Middle frontal gyrus (tissue), 1 donor: ENCODE measurements around the gene IGDCC3.

ENCODE experiments used
- DNase-seq: peaks from one replicate; pipeline ENCODE4 v3.0.0-alpha.2; 2015; ENCODE audit warnings: low spot score; ENCODE audit errors: extremely low spot score

Gene IGDCC3

DNA sequence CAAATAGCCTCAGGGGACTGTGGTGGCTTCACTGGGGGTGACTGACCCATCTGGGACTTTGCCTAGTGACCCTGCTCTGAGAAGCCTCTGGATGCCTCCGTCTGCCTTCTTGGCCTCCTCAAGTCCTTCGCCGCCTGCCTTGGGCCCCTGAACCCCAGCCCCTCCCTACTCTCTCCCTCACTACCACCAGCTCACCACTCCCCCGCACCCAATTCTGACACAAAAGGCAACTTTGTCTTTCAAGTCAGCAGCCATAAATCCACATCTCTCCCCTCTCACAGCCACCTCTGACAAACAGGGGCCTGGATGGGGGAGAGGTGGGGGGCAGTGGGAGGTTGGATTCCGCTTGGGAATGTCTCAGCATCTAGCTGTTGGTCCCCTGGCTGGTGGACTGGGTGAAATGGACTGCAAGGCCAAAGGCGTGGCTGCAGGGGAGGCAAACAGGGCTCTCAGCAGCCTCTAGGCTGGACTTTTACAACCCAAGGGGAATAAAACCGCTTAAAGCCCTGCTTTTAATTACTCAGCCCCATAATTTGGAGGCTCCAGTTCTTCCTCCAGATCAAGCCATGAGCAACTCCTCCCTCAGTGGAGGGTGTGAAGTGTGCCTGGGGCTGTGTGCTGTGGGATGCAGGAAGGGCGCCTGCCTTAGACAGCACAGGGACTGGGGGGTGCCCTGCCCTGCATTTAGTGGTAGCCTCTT lies 33.4 kb downstream of the IGDCC3 start:
- no peak for DNase-seq

DNA sequence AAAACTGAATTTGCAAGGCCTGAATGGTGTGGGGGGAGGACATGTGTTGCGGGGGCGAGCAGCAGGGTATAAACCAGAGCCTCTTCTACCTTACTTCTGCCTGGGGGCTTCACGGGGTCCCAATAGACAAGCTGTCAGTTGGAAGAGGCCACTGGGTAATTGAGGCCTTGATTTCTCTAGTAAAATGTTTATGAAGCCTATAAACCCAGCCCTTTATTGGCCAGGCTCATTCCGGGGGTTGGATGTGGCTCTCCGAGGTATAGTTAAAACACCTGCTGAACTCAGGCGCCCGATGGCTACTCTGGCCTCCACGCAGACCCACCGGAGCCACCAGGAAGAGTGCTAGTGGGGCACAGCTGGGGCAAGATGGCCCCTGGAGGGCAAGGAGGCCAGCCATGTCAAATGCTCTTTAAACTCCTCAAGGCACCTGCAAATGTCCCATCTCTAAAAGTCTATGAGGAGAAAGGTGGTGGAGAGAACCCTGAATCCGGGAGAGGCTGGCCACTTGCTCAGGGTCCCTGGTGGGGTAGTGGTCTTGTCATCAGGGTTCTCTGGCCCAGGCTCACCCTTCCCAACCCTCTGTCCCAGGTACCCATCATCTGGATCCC lies 34.3 kb downstream of the IGDCC3 start:
- DNase-seq: no peak

DNA sequence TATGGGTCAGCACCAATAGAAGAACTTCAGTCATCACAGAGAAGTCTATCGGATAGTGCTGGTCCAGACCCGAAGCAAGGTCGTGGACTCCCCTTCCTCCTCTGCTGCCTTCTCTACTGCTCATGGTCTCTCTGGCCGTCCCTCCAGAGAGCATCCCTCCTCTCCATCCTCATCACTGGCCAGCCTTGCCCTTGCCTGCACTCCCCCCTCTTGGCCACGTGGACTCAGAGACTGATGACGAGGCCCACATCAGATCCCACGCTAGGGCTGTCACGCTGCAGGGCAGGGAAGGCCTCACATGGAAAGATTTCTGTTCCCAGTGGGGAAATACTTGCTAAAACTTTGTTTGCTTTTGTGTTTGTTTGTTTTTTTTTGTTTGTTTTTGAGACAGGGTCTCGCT lies 35.3 kb downstream of the IGDCC3 start:
- no peak for DNase-seq

DNA sequence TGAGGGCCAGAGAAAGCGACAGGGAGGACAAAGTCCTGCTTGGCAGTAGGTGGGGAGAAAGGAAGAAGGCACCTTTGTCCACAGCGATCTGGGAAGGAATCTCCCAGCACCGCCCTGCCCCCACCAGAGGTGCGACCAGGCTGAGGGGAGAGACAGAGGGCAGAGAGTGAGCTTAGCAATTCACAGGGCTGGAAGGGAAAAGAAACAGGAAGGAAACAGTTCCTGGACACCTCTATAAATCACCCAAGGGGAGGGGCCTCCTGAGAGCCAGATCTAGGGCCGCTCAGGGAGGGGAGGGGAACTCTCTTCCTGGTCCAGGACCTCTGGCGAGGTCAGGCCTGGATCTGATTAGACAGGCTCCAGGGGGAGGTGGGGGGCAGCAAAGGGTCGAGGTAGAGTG lies 37.9 kb downstream of the IGDCC3 start:
- no peak for DNase-seq

DNA sequence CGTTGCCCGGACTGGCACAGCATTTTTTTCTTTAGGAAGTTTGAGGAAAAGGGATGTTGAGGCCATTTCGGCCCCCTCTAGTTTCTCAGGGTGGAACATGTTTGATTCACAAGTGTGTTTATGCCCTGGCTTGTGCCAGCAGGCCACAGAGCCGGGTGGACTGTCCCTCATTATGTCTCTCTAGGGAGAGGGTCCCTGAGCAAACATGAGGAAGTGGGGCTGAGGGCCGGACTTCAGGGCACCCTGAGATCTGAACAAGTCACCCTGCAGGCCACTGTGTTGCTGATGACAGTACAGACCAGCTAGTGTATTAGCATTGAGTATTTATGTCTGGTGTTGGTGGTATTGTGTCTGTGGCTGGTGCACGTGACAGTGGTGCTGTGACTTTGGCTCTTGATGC lies 38.4 kb downstream of the IGDCC3 start:
- no peak for DNase-seq

DNA sequence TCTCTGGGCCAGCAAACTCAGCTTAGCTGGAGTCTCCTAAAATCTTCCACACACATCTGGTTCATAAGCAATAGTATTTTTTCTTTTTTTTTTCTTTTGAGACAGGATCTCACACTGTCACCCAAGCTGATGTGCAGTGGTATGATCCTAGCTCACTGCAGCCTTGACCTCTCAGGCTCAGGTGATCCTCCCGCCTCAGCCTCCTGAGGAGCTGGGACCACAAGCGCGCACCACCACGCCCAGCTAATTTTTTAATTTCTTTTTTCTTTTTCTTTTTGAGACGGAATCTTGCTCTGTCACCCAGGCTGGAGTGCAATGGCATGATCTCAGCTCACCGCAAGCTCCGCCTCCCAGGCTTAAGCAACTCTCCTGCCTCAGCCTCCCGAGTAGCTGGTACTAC lies 39.0 kb downstream of the IGDCC3 start:
- no peak for DNase-seq

DNA sequence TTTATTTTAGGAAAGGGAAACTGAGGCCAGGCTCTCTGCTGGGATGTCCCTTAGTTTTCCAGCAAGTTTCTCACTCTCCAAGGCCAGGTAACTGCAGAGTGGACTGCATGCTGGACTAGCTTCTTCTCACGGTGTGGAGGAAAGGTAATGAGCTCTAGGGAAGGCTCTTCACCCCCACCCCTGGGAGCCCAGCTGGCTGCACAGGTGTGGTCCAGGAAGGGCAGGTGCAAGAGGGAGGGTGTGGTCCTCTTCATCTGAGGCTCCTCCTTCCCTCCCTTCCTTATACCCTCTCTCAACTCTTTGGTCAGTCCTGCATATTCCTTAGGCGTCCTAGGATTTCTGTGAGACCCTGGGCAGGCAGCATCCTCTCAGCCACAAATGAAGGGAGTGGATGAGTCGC lies 39.4 kb downstream of the IGDCC3 start:
- DNase-seq: no peak

DNA sequence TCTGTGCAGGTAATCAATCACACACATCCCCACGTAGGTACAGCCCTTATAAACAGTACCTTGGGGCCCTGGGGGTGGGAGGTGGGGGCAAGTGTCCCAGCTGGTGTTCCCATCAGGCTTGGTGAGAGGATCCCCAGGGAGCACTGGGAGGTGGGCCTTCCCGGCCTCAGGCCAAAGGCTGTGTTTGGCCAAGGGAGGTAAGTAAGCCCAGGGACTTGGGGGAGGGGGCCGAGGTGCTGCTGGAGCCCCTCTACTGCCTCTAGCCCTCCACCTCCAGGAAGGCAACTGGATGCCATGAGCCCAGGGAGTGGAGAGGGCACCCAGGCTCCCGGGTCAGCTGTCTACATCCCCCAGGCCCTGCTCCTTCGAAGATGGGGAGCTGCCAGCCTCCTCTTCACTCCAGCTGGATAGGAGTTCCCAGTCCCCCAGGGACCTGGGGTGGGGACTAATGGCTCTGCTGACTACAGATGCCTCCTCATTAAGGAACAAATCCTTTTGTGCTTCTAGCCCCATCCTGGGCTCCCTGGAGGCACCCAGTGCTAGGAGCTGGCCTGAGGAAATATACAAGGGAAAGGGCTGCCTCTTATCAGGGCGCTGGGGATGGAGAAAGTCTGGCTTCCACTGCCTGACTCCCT lies 40.2 kb downstream of the IGDCC3 start:
- DNase-seq: no peak

DNA sequence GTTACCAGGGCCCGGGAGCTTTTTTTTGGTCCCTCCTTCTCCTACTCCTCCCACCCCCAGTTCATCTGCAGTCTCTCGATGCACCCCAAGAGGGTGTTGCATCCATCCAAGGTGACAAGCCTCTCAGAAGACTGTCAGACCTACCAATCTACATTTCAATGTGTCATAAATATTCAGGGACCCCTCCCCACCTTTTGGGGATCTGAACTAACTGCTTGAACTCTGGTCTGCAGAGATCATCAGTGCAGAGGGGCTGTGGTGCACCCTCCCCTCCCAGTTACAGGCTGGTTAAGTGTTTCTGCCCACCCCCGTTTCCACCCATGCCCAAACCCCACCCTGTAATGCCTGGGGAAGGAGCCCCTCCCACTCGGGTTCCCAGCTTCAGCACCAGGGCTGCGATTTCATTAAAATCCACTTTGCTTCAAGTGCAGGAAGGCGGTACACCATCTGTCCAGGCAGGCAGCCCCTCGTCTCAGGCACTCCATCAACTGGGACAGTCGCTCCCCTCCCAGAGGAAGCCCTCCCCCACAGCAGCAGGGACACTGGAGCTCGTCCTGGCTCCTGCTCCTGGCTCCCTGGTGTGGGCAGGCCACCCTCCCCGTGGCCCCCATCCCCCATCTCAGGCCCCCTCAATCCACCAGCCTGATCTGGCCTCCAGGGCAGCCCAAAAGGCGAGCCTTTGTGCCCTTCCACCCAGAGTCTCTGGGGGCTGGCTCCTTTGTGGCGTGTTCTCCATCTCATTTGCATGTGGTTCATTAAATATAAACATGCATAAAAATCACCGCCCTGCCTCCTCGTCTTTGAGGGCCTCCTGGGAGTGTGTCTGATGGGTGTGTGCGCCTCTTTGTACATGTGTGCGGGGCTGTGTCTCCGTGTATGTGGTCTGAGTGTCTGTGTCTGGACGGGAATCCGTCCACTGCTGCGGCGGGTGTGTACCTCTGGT lies 41.0 kb downstream of the IGDCC3 start:
- no peak for DNase-seq

DNA sequence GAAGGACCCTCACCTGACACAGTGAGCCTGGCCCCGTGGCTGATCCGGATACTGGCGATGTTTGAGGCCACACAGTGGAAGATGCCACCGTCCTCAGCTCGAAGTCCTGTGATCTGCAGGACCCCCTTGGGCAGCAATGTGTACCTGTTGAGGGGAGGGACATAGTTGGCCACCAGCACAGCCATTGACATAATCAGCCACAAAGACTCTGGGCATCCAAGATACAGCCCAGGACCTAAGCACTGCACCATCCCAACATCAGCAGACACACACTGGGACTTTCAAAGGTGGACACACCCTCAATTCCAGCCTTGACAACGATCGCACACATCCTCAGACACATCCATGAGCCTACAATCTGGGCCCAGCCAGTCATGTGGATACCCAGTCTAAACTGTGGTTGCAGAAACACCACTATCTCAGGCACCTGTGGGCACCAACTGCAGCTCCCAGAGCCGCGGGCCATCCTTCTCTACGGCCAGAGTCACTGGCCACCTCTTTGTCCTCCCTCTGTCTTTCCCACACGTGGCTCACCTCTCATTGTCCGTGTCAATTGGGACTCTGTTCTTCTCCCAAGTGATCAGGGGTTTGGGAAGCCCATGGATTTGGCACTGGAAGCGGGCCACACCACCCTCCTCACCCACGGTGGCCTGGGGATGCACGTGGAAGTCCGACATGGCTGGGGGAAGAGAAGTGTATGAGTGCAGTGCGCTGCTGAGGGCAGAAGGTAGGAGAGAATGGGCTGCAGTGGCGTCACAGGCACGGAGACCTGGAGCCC lies 42.3 kb downstream of the IGDCC3 start:
- no peak for DNase-seq

DNA sequence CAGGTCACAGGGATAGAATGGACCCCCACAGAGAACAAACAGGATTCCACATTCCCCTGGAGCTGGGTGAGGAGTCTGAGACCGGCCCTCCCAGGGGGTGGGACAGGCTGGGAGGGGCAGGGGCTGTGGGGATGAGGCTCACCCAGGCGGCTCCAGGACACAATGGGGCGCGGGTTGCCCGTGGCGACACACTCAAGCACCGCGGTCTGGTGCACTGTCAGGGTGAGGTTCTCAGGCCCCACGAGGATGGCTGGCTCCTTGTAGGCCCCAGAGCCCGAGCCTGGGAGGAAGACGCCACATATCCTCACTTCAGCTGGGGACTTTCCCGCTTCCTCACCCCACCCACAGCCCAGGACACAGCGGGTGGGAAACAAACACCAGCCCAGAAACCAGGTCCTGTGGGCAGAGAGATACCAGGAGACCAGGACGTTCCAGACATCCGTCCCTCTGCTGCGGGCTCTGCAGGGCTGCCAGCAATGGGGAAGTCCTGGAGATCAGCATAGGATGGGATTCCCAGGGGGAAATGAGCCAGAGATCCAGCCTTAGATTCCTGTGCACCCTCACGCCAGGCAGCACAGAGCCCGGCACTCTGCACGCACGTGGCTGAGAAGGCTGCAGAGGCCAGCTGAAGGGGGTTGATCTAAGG lies 43.1 kb downstream of the IGDCC3 start:
- no peak for DNase-seq

DNA sequence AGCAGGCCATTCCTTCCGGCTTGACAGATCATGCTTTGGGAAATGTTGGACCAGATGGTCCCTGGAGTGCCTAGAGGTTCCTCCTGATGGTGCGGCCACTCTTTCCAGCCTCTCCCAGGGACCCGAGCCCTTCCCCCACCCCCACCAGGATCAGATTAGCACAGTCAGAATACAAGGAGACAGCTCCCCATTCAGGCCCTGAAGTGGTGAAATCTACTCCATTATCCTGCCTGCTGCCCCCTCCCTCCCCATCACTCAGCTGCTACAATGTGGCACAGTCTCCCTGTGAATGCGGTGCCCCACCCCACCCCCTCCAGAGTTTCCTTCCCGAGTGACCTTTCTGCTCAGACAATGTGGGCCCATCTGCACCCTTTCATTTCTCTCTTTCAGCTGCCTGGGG lies 43.9 kb downstream of the IGDCC3 start:
- DNase-seq: no peak

DNA sequence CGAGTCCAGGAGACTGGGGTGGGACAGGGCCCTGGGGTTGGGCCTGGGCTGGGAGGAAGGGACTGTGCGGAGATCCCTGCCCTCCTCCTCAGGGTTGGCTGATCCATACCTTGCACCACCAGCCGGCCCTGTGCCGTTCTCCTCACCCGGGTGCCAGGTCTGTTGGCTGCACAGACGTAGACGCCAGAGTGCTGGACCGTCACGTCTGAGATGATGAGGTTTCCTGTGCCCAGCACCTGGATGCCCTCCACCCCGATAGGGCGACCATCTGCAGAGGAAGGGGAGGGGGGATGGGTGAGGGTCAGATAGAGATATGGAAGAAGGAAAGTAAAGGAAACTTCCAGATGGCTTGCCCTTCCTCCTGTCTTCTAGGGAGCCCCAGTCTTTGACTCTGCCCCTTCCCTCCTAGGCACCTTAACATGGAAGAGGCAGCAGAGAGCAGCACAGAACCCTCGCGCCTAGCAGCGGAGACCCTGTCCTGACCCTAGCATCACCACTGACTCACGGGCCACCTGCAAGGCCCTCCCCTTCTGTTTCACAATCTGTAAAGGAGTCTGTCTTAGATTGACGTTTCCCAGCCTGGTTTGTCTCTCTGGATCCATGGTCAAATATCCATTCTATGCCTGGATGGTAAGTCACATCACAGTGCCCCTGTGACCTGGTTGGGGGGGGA lies 44.5 kb downstream of the IGDCC3 start:
- no peak for DNase-seq

DNA sequence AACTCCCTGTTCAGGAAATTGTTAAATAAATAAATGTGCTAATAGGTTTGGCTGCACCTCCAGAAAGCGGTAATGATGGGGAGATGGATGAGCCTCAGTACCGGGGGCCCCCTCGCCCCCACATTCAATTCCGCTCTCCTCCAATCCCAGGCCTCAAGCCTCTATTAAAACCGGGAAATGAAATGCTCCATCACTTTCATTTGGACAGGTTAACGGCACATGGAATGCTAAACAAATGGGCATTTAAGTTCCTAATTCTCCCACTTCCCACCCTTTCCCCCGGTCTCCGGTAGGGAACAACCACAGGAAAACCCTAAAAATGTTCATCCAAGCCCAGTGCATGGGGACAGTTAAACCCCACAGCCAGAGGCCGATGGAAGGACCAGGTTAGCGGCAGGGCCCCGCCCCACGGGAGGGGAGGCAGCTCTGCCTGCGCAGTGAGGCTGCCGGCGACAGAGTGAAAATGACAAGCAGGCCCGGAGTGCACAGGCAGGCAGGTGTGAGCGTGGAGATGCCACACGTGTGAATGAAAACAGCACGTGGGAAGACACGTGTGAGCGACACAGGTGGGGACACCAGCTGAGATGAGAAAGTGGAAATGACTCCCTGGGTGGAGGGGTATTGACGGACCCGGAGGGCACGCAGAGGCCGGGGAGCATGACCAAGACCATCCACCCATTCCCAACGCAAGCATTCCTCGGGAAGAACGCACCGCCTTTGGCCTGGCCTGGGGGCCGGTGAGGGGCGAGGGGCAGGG lies 45.2 kb downstream of the IGDCC3 start:
- DNase-seq: no peak

DNA sequence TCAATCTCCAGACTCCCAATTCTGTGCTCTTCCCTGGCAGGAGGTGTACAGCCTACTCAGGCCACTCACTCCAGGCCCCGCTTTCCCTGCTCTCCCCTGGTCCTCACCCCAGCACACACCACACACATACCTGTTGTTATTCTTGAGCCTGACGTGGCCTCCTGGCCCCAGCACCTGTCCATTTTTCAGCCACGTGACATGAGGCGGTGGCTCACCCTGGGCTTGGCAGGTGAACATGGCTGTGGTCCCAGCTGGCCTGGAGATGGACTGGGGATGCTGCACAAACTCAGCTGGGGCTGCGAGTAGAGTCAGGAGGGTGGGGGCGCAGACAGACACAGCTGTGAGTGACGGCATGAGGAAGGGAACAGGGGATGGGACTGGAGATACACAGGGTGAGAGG lies 46.0 kb downstream of the IGDCC3 start:
- DNase-seq: no peak

DNA sequence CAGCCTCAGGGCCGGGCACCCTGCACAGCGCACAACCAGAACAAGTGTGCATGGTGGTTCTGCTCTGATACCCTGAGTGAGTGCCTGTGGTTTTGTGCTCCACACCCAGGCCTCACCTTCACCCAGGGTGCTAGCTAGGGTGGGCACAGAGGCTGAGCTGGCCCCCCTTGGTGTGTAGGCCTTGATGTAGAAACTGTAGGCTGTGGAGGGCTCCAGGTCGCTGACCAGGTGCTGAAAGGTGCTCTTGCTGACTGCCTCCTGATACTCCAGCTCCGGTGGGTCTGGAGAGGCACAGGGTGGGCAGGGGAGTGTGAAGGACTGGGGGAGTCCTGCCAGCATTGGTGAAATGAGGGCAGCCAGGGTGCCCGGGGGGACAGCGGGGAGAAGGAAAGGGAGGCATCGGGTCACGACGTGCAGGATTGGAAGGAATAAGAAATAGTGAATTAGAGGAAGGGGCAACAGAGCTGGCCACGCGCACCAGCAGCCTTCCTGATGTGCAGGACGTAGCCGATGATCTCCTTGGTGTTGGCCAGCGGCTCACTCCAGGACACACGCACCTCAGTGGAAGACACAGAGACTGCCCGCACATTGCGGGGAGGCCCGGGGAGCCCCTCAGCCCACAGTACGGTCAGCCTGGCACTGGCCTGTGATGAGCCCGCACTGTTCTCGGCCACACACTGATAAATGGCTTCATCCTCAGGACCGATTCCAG lies 46.7 kb downstream of the IGDCC3 start:
- DNase-seq: no peak

DNA sequence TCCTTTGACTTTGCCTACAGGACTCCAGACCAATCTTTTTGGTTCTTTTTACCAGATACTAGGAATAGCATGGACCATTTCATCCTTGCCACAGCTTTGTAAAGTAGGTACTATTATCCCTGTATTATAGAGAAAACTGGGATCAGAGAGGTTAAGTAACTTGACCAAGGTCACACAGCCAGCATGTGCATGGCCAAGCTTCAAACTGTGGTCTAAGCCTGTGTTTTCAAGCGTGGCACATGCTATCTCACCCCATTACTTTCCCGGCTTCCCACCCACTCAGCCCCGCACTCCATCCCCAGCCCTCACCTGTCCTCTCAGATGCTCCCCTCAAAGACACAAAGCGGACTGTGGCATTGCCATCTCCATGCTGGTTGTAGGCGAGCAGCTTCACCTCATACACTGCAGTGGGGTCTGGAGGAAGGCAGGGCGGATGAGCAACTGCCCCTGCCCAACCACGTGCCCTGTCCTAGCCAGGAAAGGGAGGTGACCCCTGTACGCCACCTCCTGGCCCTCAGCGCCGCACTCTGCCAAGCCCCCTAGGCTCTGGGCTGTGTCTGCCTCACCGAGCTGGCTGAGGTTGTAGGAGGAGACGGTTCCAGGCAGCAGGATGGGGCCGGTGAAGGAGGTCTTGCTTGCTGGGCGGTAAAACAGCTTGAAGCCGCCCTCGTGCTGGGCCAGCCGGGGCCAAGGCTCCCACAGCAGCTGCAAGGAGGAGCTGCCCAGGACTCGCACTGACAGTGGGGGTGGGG lies 47.6 kb downstream of the IGDCC3 start:
- DNase-seq: no peak
